DOHH2 (cell line): ENCODE results near the gene SNX12.

Experiments used
- H3F3A ChIP-seq: fragments of 200-600 bp; sonication (generic), shearing (Covaris generic); 2 replicates; pipeline ENCODE4 v1.6.0; 2016; ENCODE audit warnings: antibody characterized with exemption, mild to moderate bottlenecking; ENCODE audit not compliant: control insufficient read depth, insufficient read depth
- H3K27ac ChIP-seq: fragments of 200-600 bp; sonication (generic); 2 replicates; pipeline ENCODE4 v1.5.1; 2014; ENCODE audit warnings: low read depth, mild to moderate bottlenecking, low read length, moderate library complexity
- H3K27me3 ChIP-seq: fragments of 200-600 bp; sonication (generic); 2 replicates; pipeline ENCODE4 v1.6.1; 2014; ENCODE audit warnings: mild to moderate bottlenecking, low read length, mixed read lengths; ENCODE audit not compliant: control insufficient read depth
- H3K36me3 ChIP-seq: fragments of 200-600 bp; sonication (generic); 2 replicates; pipeline ENCODE4 v1.6.1; 2014; ENCODE audit warnings: mild to moderate bottlenecking, low read length, moderate library complexity, mixed read lengths; ENCODE audit not compliant: control insufficient read depth
- H3K4me1 ChIP-seq: fragments of 200-600 bp; sonication (generic); 2 replicates; pipeline ENCODE4 v1.6.1; 2014; ENCODE audit warnings: mild to moderate bottlenecking, low read length, mixed read lengths; ENCODE audit not compliant: control insufficient read depth
- H3K4me2 ChIP-seq: fragments of 200-600 bp; sonication (generic); 2 replicates; pipeline ENCODE4 v1.6.0; 2014; ENCODE audit warnings: mild to moderate bottlenecking, low read length, moderate library complexity
- H3K4me3 ChIP-seq: fragments of 200-600 bp; sonication (generic); 2 replicates; pipeline ENCODE4 v1.5.1; 2014; ENCODE audit warnings: mild to moderate bottlenecking, low read length, mixed read lengths
- H3K79me2 ChIP-seq: fragments of 200-600 bp; sonication (generic); 2 replicates; pipeline ENCODE4 v1.6.1; 2014; ENCODE audit warnings: mild to moderate bottlenecking, low read length, mixed read lengths; ENCODE audit not compliant: control insufficient read depth
- H3K9me2 ChIP-seq: fragments of 200-600 bp; sonication (generic); replicated peaks from 2 replicates; pipeline ENCODE4 v1.6.1; 2014; ENCODE audit warnings: mild to moderate bottlenecking, low read length, mixed read lengths; ENCODE audit not compliant: control insufficient read depth
- H3K9me3 ChIP-seq: fragments of 200-600 bp; sonication (generic); 2 replicates; pipeline ENCODE4 v1.6.1; 2014; ENCODE audit warnings: antibody characterized with exemption, low read length, mixed read lengths; ENCODE audit not compliant: control insufficient read depth, insufficient read depth
- H4K20me1 ChIP-seq: fragments of 200-600 bp; sonication (generic); 2 replicates; pipeline ENCODE4 v1.6.0; 2014; ENCODE audit warnings: low read depth, mild to moderate bottlenecking, antibody characterized with exemption, low read length, moderate library complexity; ENCODE audit not compliant: control insufficient read depth, insufficient read depth
- EZH2phosphoT487 ChIP-seq: fragments of 200-600 bp; sonication (generic); IDR thresholded peaks from 2 replicates; pipeline ENCODE4 v1.6.1; 2017; ENCODE audit warnings: borderline replicate concordance, mild to moderate bottlenecking, antibody characterized with exemption, low read length, moderate library complexity, mixed read lengths
- TF ChIP-seq, protein P1 (sequence below): fragments of 200-600 bp; sonication (generic); IDR thresholded peaks from one replicate; pipeline ENCODE4 v1.5.1; 2014; ENCODE audit warnings: antibody characterized with exemption, mild to moderate bottlenecking, low read depth, low read length; ENCODE audit not compliant: poor library complexity, severe bottlenecking

The SNX12 gene

DNA sequence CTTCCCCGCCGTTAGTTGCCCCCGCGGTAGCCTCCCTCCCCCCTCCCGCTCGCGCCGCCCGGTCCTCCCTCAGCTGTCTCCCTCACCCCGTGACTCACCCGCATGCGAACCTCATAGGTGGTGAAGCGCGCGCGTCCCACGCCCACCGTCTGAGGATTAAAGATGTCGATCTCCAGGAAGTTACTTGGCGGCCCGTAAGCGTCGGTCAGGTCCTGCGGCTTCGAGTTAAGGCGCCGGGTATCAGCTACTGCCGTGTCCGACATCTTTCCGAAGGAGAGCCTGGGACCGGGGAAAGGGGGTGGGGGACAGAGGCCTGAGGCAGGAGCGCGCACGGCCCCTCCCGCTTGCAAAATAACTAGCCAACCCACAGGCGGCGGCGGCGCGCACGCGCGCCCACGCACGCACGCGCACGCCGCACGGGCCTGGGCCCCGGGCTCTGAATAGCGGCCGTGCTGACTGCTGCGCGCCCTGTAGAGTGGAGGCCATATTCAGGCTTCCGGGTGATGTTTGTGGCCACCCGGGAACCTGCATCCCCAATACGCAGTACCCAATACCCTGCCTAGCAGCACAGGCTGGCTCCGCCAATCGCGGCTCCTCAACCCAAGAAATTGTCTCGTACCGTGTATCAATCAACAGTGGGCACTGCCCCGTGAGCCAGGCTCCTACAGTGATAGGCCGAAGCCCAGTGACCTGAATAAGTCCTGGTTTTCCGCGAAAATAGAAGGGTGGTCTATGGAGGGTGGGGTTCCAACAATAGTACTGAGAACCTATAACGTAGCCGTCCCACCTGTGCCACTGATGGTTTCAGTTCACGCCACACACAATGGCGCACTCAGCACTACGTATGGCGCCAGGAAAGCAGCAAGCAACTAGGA is at the start of gene SNX12:
TSS of gene SNX12 (minus strand) at position 291 of the 875 bp plus-strand sequence. CDS start at position 263, 28 bp downstream.
- Histone ChIP-seq H3K27ac (peak within 1 kb of the TSS; percentile 47), H3F3A (no peaks in the 10 kb centered on the region), H3K9me3 (no peaks in the 10 kb centered on the region), H3K4me2 (peak within 1 kb of the TSS; percentile 52), H3K36me3 (no peaks in the 10 kb centered on the region), H3K79me2 (peaks cover 30% of the 10 kb centered on the region), H3K4me3 (peak within 1 kb of the TSS; percentile 90), H3K27me3 (no peaks in the 10 kb centered on the region; the same call in 1 of the 2 replicates), H3K4me1 (peaks cover 10% of the 10 kb centered on the region), H4K20me1 (no peaks in the 10 kb centered on the region), H3K9me2 (no peaks in the 10 kb centered on the region)
- TF ChIP-seq, protein P1, sequence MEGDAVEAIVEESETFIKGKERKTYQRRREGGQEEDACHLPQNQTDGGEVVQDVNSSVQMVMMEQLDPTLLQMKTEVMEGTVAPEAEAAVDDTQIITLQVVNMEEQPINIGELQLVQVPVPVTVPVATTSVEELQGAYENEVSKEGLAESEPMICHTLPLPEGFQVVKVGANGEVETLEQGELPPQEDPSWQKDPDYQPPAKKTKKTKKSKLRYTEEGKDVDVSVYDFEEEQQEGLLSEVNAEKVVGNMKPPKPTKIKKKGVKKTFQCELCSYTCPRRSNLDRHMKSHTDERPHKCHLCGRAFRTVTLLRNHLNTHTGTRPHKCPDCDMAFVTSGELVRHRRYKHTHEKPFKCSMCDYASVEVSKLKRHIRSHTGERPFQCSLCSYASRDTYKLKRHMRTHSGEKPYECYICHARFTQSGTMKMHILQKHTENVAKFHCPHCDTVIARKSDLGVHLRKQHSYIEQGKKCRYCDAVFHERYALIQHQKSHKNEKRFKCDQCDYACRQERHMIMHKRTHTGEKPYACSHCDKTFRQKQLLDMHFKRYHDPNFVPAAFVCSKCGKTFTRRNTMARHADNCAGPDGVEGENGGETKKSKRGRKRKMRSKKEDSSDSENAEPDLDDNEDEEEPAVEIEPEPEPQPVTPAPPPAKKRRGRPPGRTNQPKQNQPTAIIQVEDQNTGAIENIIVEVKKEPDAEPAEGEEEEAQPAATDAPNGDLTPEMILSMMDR, result no peak
- TF ChIP-seq EZH2phosphoT487, result no peak

GRCh38 chrX:71117358-71117757 is 49.2 kb upstream of the SNX12 start:
- peaks cover 20% of the 10 kb centered on the region for H3K36me3 ChIP-seq
- H3K79me2 ChIP-seq, result no peaks in the 10 kb centered on the region
- H3K27ac ChIP-seq, result no peak overlapping the region
- no peaks in the 10 kb centered on the region for H4K20me1 ChIP-seq
- peaks cover 17% of the 10 kb centered on the region for H3K4me1 ChIP-seq
- H3K9me2 ChIP-seq, result no peaks in the 10 kb centered on the region
- no peaks in the 10 kb centered on the region for H3K27me3 ChIP-seq
- no peak for TF ChIP-seq EZH2phosphoT487
- TF ChIP-seq, protein P1, result no peak
- no peaks in the 10 kb centered on the region for H3K9me3 ChIP-seq
- peak overlapping the region; percentile 77 for H3K4me2 ChIP-seq
- no peaks in the 10 kb centered on the region for H3F3A ChIP-seq
- H3K4me3 ChIP-seq, result peak overlapping the region; percentile 81

DNA sequence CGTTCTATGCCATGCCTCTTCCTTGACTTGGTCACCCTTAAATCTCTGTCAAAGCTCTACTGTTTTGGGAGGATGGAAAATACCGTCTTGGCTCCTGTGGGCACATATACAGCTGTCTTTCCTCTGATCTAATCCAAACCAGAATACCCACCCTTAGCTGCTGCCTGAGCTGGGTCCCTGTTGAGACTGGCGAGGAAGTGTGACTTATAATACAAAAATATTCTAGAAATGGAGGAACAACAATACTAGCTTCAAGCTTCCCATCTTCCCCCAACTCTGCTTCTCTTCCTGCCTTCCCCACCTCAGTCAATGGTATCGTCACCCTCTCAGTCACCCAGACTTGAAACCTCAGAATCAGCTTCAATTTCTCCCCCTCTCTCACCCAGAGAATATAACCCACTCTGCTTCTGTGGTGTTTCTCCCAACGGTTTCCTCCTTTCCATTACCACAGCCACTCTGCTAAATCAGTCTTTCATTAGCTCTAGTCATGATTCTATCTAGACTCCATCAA is 43.8 kb upstream of the SNX12 start:
- H3K27ac ChIP-seq, result peak overlapping the region; percentile 42
- H3K79me2 ChIP-seq, result no peaks in the 10 kb centered on the region
- no peaks in the 10 kb centered on the region for H3K9me2 ChIP-seq
- no peaks in the 10 kb centered on the region for H3K36me3 ChIP-seq
- peak overlapping the region; percentile 67 for H3K4me2 ChIP-seq
- H3K9me3 ChIP-seq, result no peaks in the 10 kb centered on the region
- no peaks in the 10 kb centered on the region for H3F3A ChIP-seq
- H3K4me1 ChIP-seq, result peaks cover 24% of the 10 kb centered on the region
- no peaks in the 10 kb centered on the region for H4K20me1 ChIP-seq
- H3K4me3 ChIP-seq, result peak overlapping the region; percentile 65
- no peaks in the 10 kb centered on the region for H3K27me3 ChIP-seq
- TF ChIP-seq, protein P1, result no peak
- no peak for TF ChIP-seq EZH2phosphoT487
